SK-N-MC (cell line): ENCODE data around the gene KCNJ5.

Experiments used
- EZH2 ChIP-seq: fragments of 200-600 bp; sonication (generic); IDR thresholded peaks from one replicate; pipeline ENCODE4 v1.6.1; 2017; ENCODE audit warnings: antibody characterized with exemption
- FOXP2 ChIP-seq: optimal IDR thresholded peaks from 2 replicates; pipeline ENCODE3; 2011; ENCODE audit warnings: mild to moderate bottlenecking, moderate library complexity; ENCODE audit not compliant: insufficient read depth; ENCODE audit errors: extremely low read length, control extremely low read depth
- POLR2AphosphoS5 ChIP-seq: IDR thresholded peaks from 2 replicates; pipeline ENCODE4 v1.6.1; 2012; ENCODE audit warnings: mild to moderate bottlenecking, low read depth, low read length, borderline replicate concordance

DNA sequence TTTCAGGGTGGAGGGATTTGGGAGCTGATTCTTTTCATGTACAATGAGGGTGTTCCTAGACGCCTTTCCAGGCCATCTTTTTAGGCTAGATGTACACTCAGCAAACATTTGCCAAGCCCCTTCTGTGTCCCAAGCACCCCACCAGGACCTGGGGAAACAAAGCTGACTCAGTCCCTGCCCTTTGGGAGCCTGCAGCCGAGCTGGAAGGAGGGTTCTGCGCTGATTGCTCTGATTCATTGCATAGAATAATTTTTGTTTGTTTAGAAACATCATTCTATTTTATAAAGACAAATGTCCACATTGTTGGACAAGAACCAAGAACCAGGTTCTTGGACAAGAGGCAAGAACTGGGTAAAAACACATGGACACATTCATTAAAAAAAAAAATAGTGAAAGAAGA lies 34.8 kb downstream of the KCNJ5 start:
- TF ChIP-seq POLR2AphosphoS5 (no peak), EZH2 (no peak), FOXP2 (no peak)
